Upper lobe of left lung (tissue), 6 donors: ENCODE data around the gene PTGER2. TPM values are rescaled to one million over a fixed set of nuclear protein-coding genes. Genes with fewer than 3 reads are reported as not detected.

ENCODE experiments used
- ATAC-seq, 2 donors: fragments of 200-7000 bp; cut with Tn5 transposase; one replicate each; pipeline ENCODE4 v1.9.1; 2022; ENCODE audit warnings: mild to moderate bottlenecking in 2 of 2, moderate library complexity in 2 of 2; ENCODE audit not compliant: low FRiP score in 2 of 2
- DNase-seq, 2 donors: peaks; one replicate each; pipeline ENCODE4 v3.0.0-alpha.2; 2019 to 2020
- H3K27ac ChIP-seq, 4 donors: fragments of 200-600 bp; sonication (generic); one replicate each; pipeline ENCODE4 v1.5.1; 2016 to 2019
- H3K27me3 ChIP-seq, 4 donors: fragments of 200-600 bp; sonication (generic); one replicate each; pipeline ENCODE4 v1.5.1; 2017 to 2019
- H3K36me3 ChIP-seq, 4 donors: fragments of 200-600 bp; sonication (generic); one replicate each; pipeline ENCODE4 v1.5.1; 2016 to 2019
- H3K4me1 ChIP-seq, 4 donors: fragments of 200-600 bp; sonication (generic); one replicate each; pipeline ENCODE4 v1.5.1; 2018 to 2019
- H3K4me3 ChIP-seq, 4 donors: fragments of 200-600 bp; sonication (generic); one replicate each; pipeline ENCODE4 v1.5.1; 2017 to 2019; ENCODE audit warnings: mild to moderate bottlenecking in 2 of 4, moderate library complexity in 1 of 4
- H3K9me3 ChIP-seq, 4 donors: fragments of 200-600 bp; sonication (generic); one replicate each; pipeline ENCODE4 v1.5.1; 2018 to 2019
- CTCF ChIP-seq, 6 experiments: fragments of 450-650 bp in 4 of 6; fragments of 200-600 bp in 2 of 6; sonication (generic) in 2 of 6; IDR thresholded peaks; one replicate each; pipeline ENCODE4 v1.5.1; 2016 to 2019; ENCODE audit warnings: antibody characterized with exemption in 6 of 6
- EP300 ChIP-seq, 4 donors: sonication (generic); formaldehyde crosslinking; IDR thresholded peaks; one replicate each; pipeline ENCODE4 v1.5.1; 2017; ENCODE audit warnings: antibody characterized with exemption in 4 of 4, control low read depth in 2 of 4
- POLR2A ChIP-seq, 4 donors: fragments of 450-650 bp; IDR thresholded peaks; one replicate each; pipeline ENCODE4 v1.5.1; 2016 to 2017; ENCODE audit warnings: antibody characterized with exemption in 4 of 4, mild to moderate bottlenecking in 2 of 4
- POLR2AphosphoS5 ChIP-seq, 2 donors: sonication (generic); formaldehyde crosslinking; IDR thresholded peaks; one replicate each; pipeline ENCODE4 v1.5.1; 2017; ENCODE audit warnings: antibody characterized with exemption in 2 of 2
- WGBS, 2 donors: methylation state at CpG; one replicate each; pipeline ENCODE4 v1.1.5; 2017 to 2018; 5-methylcytosine and 5-hydroxymethylcytosine counted together
- total RNA-seq, 6 donors: library from RNA; depleted of rRNA in 4 of 6; stranded (reverse); fragments of >200 nt in 4 of 6; gene quantifications; one replicate each; pipeline versions ENCODE4 v1.1.0 to v1.2.1, GENCODE V29; 2016 to 2021
- donor health status: DM: no; HTN: no; CAD: no; lungs with moderate emphysema.
- donor health status: DM: no; HTN: yes; CAD: no; lungs with severe emphysema.

Gene PTGER2
- total RNA-seq: 10 to 100 TPM in 2 of 6 donors, 1 to 10 TPM in 4; 1.6 to 10.5 (median 8.5) TPM

- peaks cover 13 to 30% (median 25%) of the 10 kb centered on the region in 4 donors for H3K4me1 ChIP-seq
- TF ChIP-seq POLR2AphosphoS5 (IDR thresholded peaks at IDR 0.05) (peak; percentile 70 to 74), POLR2A (IDR thresholded peaks at IDR 0.05) (peak in 3 of 4 donors; percentile 62 to 92 (median 62)), EP300 (IDR thresholded peaks at IDR 0.05) (no peak), CTCF (IDR thresholded peaks at IDR 0.05) (peak in 1 of 6 experiments; percentile 8)
- peak within 1 kb of the TSS; percentile 81 to 85 (median 84) for H3K27ac ChIP-seq
Measured at GRCh38 chr14:52313903-52314594, at the start of gene PTGER2. Gene PTGER2, plus strand, starts transcription at chr14:52314312. Its CDS starts 237 bp downstream, at chr14:52314549.

GRCh38 chr14:52265253-52265652, 48.9 kb upstream of the PTGER2 start:
- no peak for TF ChIP-seq POLR2A (IDR thresholded peaks at IDR 0.05)
- TF ChIP-seq POLR2AphosphoS5 (IDR thresholded peaks at IDR 0.05): no peak
- no peak for TF ChIP-seq EP300 (IDR thresholded peaks at IDR 0.05)
- TF ChIP-seq CTCF (IDR thresholded peaks at IDR 0.05): no peak
- Histone ChIP-seq H3K36me3 (no peaks in the 10 kb centered on the region), H3K9me3 (no peaks in the 10 kb centered on the region), H3K4me1 (peaks cover 19 to 23% (median 21%) of the 10 kb centered on the region in 4 donors), H3K27ac (no peak overlapping the region), H3K27me3 (peaks cover 3 to 13% (median 7%) of the 10 kb centered on the region in 4 donors), H3K4me3 (no peak overlapping the region)
- ATAC-seq (no peak), DNase-seq (no peak)
- WGBS, 2 donors: 42% methylated on average over 5 of the region's 5 CpGs

More at GRCh38 chr14:52313903-52314594, at the start of gene PTGER2:
- ATAC-seq (peak; percentile 87 to 93), DNase-seq (peak; percentile 94 to 97)
- Histone ChIP-seq H3K27me3 (no peaks in the 10 kb centered on the region), H3K36me3 (no peaks in the 10 kb centered on the region), H3K4me3 (peak within 1 kb of the TSS; percentile 52 to 63 (median 61)), H3K9me3 (no peaks in the 10 kb centered on the region)
- 0 to 1% methylated on average over 16 to 53 of the region's 73 CpGs for WGBS, 2 donors

- H3K27me3 ChIP-seq: peaks cover 3 to 13% (median 7%) of the 10 kb centered on the region in 4 donors
- no peak for TF ChIP-seq EP300 (IDR thresholded peaks at IDR 0.05)
- no peak for TF ChIP-seq CTCF (IDR thresholded peaks at IDR 0.05)
- TF ChIP-seq POLR2A (IDR thresholded peaks at IDR 0.05): no peak
- TF ChIP-seq POLR2AphosphoS5 (IDR thresholded peaks at IDR 0.05): no peak
- H3K36me3 ChIP-seq: no peaks in the 10 kb centered on the region
- H3K9me3 ChIP-seq: no peaks in the 10 kb centered on the region
- 56 to 80% methylated on average over 3 of the region's 3 CpGs for WGBS, 2 donors
- DNase-seq (no peak), ATAC-seq (peak in 1 of 2 donors; percentile 79)
- no peak overlapping the region for H3K27ac ChIP-seq
- peaks cover 19 to 23% (median 21%) of the 10 kb centered on the region in 4 donors for H3K4me1 ChIP-seq
- no peak overlapping the region for H3K4me3 ChIP-seq
Measured at GRCh38 chr14:52266179-52266578, 47.9 kb upstream of the PTGER2 start.

- Histone ChIP-seq H3K9me3 (no peaks in the 10 kb centered on the region), H3K27ac (no peak overlapping the region), H3K27me3 (peaks cover 3 to 13% (median 7%) of the 10 kb centered on the region in 4 donors), H3K4me1 (peaks cover 19 to 23% (median 21%) of the 10 kb centered on the region in 4 donors), H3K4me3 (no peak overlapping the region), H3K36me3 (no peaks in the 10 kb centered on the region)
- DNase-seq (no peak), ATAC-seq (peak in 1 of 2 donors; percentile 7)
- TF ChIP-seq CTCF (IDR thresholded peaks at IDR 0.05) (no peak), POLR2A (IDR thresholded peaks at IDR 0.05) (no peak), EP300 (IDR thresholded peaks at IDR 0.05) (no peak), POLR2AphosphoS5 (IDR thresholded peaks at IDR 0.05) (no peak)
- WGBS, 2 donors: 74 to 93% methylated on average over 3 to 5 of the region's 5 CpGs
Measured at GRCh38 chr14:52266782-52267181, 47.3 kb upstream of the PTGER2 start.
